GM19463 (cell line): ENCODE data around the gene MYL7.
A peak's percentile ranks its signal among the peaks of the same experiment; 100 is the strongest.
"Not testable (repeated sequence)": the region's sequence is repeated elsewhere in the genome, so short reads cannot be mapped to it uniquely, and the experiment has no call there.

ENCODE experiments used
- ATAC-seq: cut with Tn5 transposase; IDR thresholded peaks from one replicate; pipeline ENCODE4 v1.9.1; 2021; ENCODE audit warnings: mild to moderate bottlenecking, moderate library complexity; ENCODE audit not compliant: unreplicated experiment

MYL7 gene

DNA sequence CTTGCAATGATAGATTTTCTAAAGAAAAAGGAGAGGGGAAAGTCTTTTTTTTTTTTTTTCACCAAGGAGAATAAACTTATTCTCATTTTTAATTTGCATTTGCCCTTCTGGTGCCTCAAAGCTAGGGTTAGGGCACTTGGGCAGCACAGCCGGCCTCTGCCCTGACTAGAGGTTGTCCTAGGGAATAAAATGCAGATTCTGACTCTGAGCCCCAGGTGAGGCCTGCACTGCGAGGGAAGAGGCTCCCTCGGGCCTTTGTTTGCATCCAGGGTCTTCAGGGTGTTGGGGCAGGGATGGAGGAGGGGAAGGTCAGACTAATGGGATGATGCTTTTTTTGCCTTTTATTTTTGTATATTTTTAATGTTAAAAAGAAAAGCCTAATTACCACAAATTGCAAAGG lies 7.8 kb downstream of the MYL7 start:
- no peak for ATAC-seq

DNA sequence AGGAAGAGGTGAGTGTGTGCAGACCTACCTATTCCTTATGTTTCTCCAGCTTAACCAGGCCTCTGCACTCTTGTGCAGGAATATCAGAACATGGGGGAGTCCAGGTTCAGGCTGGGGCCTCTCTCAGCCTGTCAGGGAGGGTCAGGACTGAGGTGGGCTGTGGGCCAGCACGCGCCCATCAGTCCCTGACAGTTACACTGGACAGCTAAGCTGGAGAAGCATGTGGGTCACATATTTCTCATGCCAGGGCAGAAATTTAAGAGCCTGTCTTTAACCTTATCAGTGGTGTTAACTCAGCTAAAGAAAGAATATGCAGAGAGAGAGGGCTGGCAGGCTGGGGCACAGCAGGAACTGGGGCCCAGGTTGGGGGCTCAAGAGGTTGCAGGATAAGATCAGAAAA lies 9.1 kb downstream of the MYL7 start:
- no peak for ATAC-seq

DNA sequence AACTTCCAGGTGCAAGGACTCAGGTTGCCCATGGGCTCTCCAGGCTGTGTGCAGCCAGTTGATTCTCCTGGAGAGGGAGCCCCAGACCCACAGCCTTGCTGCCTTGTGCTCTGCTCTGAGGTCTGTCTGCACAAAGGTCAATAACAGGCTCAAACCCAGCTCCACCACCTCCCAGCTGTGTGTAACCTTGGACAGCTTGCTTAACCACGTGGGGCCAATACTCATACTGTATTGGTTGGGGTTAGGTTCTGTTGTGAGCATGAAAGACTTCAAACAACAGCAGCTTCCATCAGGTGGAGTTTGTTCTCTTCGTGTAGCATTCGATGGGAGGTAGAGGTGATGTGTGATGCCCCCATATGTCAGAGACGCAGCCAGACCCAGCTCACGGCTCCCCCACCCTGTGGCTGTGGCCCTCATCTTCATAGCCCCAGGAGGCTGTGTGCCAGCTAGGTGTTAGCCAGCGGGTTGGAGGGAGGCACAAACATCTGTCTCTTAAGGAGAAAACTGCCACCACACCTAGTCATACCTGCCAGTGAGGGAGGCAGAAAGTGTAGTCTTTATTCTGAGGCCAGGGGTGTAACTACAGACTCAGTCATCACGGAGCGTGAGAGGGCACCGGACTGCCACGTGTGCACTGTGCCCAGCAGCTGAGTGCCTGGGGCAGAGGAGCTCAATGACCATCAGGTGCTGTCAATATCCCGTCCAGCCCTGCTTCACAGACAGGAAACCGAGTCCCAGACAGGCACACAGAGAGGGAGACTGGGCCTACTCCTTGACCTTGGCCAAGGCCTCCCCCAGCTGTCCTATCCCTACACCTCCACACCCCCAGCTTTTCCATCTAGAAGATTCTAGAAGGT lies 9.7 kb downstream of the MYL7 start:
- no peak for ATAC-seq

DNA sequence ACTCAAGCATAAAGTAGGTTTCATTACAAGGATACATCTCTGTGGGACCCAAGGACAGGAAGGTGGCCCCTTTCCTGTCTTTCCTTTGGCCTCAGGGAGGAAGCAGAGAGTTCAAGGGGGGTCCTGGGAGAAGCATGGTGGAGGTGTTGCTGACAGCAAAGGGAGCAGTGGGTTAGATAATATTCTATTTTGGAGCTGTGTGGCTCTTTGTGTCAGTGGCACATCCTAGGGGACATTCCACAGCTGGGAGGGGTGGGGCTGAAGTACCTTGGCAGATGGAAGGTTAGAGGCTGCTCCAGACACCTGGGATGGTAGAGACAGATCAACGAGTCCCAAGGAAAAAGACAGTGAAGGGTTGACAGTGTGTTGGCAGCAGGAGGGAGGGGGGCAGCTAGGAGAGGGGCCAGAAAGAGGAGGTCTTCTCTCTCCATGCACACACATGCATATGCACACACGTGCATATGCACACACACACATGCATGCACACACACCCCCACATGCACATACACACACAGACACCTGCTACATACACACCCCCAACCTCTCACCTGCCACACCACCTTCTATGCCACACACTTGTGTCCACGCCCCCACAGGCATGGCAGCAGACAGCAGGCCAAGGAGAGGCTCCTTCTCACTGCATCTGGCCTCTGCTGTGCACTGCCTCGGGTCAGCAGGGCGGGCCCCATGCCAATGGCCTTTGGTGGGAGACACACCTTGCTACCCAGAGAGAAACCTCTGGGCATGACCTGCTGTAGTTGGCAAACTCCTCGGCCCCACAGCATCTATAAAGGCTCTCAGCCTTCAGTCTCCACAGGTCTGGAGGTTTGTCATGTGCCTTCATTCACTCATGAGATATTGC lies 12.2 kb downstream of the MYL7 start:
- no peak for ATAC-seq

DNA sequence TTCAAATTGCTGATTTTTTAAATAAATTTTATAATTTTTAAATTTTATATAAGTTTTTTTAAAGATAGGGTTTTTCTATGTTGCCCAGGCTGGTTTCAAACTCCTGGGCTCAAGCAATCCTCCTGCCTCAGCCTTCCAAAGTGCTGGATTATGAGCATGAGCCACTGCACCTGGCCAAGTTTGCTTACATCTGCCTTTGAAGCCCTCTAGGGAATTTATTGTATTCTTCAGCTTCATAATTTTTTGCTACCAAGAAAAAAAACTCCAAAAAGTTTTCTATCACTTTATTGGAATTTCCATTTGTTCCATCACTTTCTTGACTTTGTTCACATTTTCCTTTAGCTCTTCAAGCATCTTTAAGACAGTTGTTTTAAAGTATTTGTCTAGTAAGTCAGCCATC lies 14.0 kb downstream of the MYL7 start:
- ATAC-seq: no peak

DNA sequence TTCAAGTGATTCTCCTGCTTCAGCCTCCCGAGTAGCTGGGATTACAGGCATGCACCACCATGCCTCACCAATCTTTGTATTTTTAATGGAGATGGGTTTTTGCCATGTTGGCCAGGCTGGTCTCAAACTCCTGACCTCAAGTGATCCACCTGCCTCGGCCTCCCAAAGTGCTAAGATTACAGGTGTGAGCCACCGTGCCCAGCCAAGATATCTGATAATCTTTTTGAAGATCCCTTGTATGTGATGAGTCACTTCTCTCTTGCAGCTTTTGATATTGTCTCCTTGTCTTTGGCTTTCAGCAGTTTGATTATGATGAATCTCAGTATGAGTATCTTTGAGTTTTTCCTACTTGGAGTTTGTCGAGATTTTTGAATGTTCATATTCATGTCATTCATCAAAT lies 14.6 kb downstream of the MYL7 start:
- ATAC-seq: not testable (repeated sequence)

DNA sequence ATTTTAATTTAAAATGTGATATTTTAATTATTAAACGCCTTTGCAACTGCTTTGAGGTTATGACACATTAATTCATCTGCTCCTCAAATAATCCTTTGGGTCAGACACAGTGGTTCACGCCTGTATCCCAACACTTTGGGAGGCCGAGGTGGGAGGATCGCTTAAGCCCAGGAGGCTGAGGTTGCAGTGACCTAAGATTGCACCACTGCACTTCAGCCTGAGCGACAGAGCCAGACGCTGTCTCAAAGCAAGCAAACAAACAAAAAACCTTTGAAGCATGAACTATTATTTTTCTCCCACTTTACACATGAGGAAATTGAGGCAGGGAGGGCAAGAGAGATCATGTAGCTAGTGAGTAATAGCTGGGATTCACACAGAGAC lies 16.3 kb downstream of the MYL7 start:
- ATAC-seq: no peak

DNA sequence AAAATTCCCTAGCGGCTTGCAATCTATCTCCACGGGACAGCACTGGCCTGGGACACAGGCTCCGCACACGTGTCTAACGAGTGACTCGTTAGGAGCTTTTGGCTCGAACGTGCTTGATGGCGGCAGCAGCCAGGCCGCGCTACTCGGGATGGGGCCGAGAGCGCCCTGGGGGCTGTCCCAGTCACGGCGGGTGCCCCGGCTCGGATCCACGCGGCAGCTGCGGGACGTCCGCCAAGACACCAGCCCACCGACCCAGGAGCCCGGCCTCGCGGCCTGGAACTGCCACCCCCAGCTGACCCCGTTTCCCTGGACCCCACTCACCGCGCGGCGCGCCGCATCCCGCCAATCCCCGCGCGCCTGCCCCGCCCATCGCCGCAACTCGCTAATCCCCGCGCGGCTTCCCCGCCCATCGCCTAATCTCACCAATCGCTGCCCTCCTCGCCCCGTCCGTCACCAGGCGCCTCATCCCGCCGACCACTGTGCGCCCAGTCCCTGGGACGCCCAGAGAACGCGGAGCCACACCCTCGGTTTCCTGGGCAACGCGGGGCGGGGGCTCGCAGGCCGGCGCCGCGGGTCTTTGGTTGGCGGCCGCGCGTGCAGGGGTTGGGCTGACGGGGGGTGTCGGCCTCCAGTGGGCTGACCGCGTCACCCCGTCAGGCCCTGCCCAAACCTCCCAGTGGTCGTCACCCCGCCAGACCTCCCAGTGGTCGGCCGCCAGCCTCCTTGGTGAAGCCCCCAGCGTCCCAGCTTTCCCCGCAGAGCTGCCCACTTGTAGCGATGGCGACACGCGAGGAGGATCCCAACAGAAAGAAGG lies 17.7 kb downstream of the MYL7 start, which contains the start of gene POLD2:
Gene POLD2 (minus strand): TSS at position 359 of the 814 bp plus-strand sequence. CDS start 1,495 bp downstream, outside the sequence.
- peak; percentile 99 for ATAC-seq

DNA sequence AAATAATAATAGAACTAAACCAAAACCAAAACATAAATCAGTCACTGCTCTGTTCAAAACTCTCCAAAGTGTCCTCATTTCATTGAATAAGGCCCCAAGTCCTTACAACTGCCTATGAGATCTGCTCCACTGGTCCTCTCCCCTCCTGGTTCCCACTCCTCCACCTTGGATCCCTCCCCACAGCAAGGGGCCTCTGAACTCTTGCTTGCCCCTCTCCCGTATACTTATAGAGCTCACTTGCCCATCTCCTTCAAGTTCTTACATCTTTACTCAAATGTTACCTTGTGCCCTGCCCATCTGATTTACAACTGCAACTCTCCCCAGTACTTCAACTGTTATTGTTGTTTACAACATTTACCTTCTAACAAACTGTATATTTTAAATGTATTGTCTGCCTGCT lies 18.6 kb downstream of the MYL7 start:
- ATAC-seq: no peak

DNA sequence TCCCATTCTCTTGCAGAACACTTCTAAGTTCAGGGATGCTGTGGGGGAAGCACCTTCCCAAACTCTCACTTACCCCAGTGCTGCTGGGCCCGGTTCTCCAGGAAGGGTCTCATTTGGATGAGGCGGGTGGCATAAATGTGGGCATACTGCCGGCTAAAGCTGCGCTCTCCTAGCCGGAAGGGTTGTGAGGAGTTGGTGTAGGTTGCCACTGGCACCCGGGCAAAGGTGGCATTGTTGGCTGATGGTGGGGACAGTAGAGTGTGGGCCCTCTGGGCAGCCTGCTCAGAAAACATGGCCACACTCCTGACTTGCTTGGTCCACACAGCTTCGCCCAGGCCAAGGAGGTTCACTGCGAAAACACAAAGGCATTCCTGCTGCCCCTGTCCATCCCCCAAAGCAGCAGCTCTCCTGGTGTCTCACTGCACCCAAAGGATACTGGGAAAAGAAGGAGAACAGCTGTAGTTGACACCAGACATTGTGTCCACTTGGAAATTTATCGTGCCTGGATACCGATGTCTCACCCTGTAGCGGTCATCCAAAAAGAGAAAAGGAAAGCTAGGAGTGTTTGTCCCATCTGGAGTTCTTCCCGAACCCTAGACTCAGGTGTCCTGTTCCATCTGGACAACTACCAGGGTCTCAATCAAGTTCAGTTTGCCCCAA lies 19.2 kb downstream of the MYL7 start:
- ATAC-seq: no peak

DNA sequence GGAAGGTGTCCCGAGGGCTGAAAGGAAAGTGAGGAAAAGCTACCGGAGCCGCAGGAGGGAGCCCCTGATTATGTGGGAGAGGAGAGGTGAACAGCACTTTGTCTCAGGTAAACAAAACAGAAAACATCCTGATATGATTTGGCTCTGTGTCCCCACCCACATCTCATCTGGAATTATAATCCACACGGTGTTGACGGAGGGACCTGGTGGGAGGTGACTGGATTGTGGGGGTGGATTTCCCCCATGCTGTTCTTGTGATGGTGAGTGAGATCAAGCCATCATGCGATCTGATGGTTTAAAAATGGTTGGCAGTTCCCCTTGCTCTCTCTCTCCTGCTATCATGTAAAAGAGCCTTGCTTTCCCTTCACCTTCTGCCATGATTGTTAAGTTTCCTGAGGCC lies 20.7 kb downstream of the MYL7 start:
- ATAC-seq: no peak

DNA sequence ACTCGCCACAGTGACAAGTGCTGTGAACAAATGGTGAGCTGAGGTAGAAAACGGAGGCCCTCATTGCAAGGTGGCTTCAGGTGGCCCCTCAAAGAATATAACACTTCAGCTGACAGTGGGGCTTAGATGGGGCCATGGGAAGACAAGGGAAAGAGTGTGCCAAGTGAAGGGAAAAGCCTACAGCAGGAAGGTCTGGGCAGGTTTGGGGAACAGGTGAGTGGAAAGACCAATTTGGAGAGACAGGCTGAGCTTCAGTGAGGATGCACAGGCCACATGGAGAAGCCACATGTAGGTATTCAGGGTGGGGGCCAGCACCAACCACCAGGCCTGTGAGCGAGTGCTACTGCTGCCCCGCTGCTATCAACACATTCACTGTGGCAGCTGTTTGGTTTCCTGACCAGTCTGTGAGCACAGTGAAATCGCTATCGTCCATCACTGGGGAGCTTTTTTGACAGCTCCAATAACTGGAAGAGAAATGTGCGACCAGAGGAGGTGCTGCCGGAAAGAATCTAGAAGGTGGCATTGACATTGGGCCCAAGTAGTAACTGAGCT lies 21.2 kb downstream of the MYL7 start:
- no peak for ATAC-seq

DNA sequence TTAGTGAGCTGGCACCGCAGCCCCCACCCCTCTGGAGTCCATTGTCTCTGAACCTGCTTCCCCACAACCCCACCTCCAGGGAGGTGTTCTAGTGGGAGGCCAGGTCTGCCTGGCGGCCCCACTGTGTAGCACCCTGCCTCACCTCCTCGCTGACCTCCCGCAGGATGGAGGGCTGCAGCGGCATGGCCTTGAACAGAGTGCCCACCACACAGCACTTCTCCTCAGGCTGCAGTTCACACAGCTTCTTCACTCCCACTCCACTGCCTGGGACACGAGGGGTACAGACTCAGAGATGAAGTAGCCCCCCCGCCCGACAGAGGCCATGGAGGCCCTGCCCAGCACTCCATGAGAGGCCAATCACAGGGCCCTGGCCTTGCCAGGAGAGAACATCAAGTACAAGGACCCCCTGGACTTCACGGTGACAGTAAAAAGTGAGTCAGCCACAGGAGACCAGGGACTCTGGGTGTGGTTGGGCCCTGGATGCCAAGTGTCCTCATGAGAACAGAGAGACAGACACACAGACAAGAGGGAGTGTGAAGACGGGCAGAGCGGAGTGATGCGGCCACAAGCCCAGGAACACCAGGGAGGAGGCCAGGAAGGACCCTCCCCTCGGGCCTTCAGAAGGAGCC lies 23.2 kb downstream of the MYL7 start:
- no peak for ATAC-seq

DNA sequence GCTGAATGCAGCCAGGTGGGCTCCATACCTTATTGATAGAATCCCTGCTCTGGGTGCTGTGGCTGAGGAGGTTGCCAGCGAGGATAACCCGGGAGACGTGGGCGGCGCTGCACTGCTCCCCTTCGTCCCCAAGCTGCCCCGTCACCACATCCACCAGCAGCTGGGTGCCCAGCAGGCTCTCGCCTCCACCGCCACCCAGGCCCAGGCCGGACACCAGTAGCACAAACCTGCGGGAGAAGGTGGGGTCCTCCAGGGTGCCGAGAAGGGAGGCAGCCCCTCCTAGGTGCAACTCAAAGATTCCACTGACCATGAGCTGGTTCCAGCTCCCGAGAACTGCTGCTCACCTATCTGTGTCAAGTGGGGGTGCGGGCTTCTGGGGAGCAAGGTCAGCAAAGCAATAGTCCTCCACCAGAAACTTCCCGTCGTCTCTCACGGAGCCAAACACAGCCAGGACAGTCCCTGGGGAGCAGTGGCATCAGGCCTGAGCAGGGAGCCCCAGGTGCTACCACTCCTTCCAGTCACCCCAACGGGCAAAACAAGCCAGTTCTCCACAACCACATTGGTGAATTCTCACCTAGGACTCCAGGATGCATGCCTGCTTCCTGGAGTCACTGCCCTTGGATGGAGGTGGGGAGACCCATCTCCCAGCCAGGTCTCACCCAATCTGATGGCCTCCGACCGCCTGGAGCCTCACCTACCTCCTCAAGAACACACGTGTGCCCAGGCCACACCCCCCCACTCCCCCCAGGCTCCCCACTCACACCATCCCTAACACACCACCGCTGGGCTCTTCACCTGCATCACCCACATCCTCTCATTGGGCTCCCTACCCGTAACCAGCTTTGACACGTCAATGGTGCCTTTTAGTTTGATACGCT lies 24.1 kb downstream of the MYL7 start:
- ATAC-seq: no peak

DNA sequence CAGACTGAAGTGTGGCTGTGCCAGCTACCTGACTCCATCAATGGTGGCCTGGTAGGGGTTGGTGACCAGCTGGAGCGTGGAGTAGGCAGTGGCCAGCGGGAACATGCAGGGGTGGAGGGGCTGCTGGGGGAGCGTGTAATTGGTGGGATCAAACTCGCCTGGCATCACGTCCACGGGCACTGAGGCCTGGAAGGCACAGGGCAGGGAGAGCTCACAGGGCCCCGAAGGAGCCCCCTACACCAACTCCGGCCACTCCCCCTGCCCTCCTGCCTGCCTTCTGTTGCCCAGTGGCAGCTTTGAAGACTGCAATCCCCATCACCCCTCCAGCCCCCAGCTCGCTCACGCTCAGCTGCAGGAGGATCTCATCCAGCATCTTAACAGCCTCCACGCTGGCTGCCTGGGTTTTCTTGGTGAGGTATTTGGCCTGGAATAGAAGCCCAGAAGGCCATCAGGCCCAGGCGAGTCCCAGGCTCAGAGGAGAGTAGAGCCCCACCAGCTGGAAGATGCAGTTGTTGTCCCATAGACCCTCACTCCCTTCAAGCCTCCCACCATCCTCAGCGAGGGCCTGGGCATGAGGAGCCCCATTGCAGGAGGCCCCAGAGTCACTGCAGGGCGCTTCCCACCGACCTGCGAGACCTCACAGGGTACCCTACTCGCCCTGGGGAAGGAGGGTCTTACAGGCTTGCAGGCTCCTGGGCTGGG lies 24.9 kb downstream of the MYL7 start:
- ATAC-seq: no peak

DNA sequence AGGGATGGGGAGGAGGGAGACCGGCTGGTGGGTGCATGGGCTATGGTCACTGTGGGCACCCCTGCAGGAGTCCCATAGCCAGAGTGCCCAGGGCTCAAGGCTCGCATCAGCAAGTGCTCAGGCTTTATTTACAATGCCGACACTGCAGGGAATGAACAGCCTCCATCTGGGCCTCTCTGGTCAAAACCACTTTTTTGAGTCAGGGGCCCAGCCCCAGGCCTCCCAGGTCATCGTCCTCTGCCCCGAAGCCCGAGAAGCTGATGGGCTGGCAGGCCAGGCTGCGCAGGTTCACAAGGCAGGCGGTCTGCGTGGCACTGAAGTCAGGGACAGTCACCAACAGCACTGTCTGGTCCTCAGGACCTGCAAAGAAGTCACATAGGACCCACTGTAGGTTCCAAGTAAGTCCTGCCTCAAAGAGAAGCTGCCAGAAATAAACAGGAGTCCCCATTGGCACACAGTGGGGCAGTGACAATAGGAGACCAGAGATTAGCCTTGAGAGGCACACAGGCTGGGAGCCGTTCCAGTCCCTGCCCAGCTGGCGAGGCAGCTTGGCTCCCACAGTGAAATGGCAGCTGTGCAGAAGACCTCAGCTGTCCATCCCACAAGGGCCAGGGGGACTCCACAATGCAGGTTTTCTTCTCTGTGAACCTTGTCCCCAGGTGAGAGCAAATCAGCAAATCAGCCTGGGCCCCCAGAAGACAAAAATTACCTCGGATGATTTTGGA lies 26.4 kb downstream of the MYL7 start:
- no peak for ATAC-seq

DNA sequence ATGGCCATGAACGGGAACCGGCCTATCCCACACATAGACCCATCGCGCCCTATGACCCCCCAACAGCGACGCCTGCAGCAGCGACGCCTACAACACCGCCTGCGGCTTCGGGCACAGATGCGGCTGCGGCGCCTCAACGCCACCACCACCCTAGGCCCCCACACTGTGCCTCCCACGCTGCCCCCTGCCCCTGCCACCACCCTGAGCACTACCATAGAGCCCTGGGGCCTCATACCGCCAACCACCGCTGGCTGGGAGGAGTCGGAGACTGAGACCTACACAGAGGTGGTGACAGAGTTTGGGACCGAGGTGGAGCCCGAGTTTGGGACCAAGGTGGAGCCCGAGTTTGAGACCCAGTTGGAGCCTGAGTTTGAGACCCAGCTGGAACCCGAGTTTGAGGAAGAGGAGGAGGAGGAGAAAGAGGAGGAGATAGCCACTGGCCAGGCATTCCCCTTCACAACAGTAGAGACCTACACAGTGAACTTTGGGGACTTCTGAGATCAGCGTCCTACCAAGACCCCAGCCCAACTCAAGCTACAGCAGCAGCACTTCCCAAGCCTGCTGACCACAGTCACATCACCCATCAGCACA lies 27.3 kb downstream of the MYL7 start:
- ATAC-seq: no peak
